Thoracic aorta (tissue), 2 donors: ENCODE data around the gene SLC7A7. TPM values are rescaled to one million over a fixed set of nuclear protein-coding genes. Genes with fewer than 3 reads are reported as not detected.
"Not testable (repeated sequence)": the region's sequence is repeated elsewhere in the genome, so short reads cannot be mapped to it uniquely, and the experiment has no call there.

Experiments used
- ATAC-seq: fragments of 150-250 bp; one replicate; pipeline ENCODE4 v1.8.0; 2017; ENCODE audit warnings: low read depth; ENCODE audit not compliant: insufficient number of reproducible peaks, low FRiP score
- DNase-seq: peaks from one replicate; pipeline ENCODE4 v3.0.0-alpha.2; 2020; ENCODE audit warnings: low spot score
- H3K27ac ChIP-seq, 2 donors: fragments of 200-600 bp; sonication (generic); 1 replicate in 1 of 2; 2 replicates in 1 of 2; pipeline ENCODE4 v1.5.1; 2016; ENCODE audit warnings: mild to moderate bottlenecking in 2 of 2, moderate library complexity in 2 of 2
- H3K27me3 ChIP-seq: fragments of 200-600 bp; sonication (generic); replicated peaks from 2 replicates; pipeline ENCODE4 v1.6.0; 2016; ENCODE audit warnings: mild to moderate bottlenecking; ENCODE audit not compliant: insufficient read depth
- H3K36me3 ChIP-seq: fragments of 200-600 bp; sonication (generic); one replicate; pipeline ENCODE4 v1.5.1; 2016
- H3K4me1 ChIP-seq, 2 donors: fragments of 200-600 bp; sonication (generic); 1 replicate in 1 of 2; 2 replicates in 1 of 2; pipeline versions ENCODE4 v1.5.1 to v1.6.0; 2016; ENCODE audit warnings: low read depth in 2 of 2, mild to moderate bottlenecking in 1 of 2; ENCODE audit not compliant: control insufficient read depth in 1 of 2
- H3K4me3 ChIP-seq: fragments of 200-600 bp; sonication (generic); 2 replicates; pipeline ENCODE4 v1.5.1; 2016; ENCODE audit warnings: mild to moderate bottlenecking
- H3K9me3 ChIP-seq: fragments of 200-600 bp; sonication (generic); 2 replicates; pipeline ENCODE4 v1.5.1; 2016
- CTCF ChIP-seq: fragments of 200-600 bp; sonication (generic); IDR thresholded peaks from one replicate; pipeline ENCODE4 v1.5.1; 2019; ENCODE audit warnings: antibody characterized with exemption
- total RNA-seq, 2 donors: library from RNA; depleted of rRNA; stranded (reverse); fragments of >200 nt; gene quantifications; one replicate each; pipeline versions ENCODE4 v1.1.0 to v1.2.3, GENCODE V29; 2016

Gene SLC7A7
- total RNA-seq = 10 to 100 TPM; 34.4 to 38.5 TPM

GRCh38 chr14:22814941-22815713 is at the start of gene SLC7A7:
Gene SLC7A7, minus strand, starts transcription at chr14:22815435. Its CDS starts 2,037 bp downstream, at chr14:22813398.
- ATAC-seq (no peak), DNase-seq (no peak)
- no peaks in the 10 kb centered on the region for H3K27me3 ChIP-seq
- H3K4me3 ChIP-seq = peak within 1 kb of the TSS; percentile 48
- H3K27ac ChIP-seq = peak within 1 kb of the TSS; percentile 2 to 61
- H3K9me3 ChIP-seq = no peaks in the 10 kb centered on the region
- no peak for TF ChIP-seq CTCF
- H3K36me3 ChIP-seq = no peaks in the 10 kb centered on the region
- H3K4me1 ChIP-seq = peaks cover 9 to 27% of the 10 kb centered on the region in 2 donors

- peaks cover 3 to 6% of the 10 kb centered on the region in 2 donors for H3K4me1 ChIP-seq
- DNase-seq (no peak), ATAC-seq (peak; percentile 6)
- H3K27ac ChIP-seq = no peak overlapping the region
- H3K9me3 ChIP-seq = no peaks in the 10 kb centered on the region
- no peak for TF ChIP-seq CTCF
- H3K4me3 ChIP-seq = no peak overlapping the region
- no peaks in the 10 kb centered on the region for H3K36me3 ChIP-seq
- no peaks in the 10 kb centered on the region for H3K27me3 ChIP-seq
Observed at GRCh38 chr14:22864979-22865378, 49.7 kb upstream of the SLC7A7 start.

GRCh38 chr14:22861651-22862050 is 46.4 kb upstream of the SLC7A7 start:
- Histone ChIP-seq H3K27me3 (no peaks in the 10 kb centered on the region), H3K9me3 (no peaks in the 10 kb centered on the region), H3K36me3 (no peaks in the 10 kb centered on the region), H3K4me1 (peaks cover 0 to 10% of the 10 kb centered on the region in 2 donors), H3K27ac (no peak overlapping the region), H3K4me3 (no peak overlapping the region)
- ATAC-seq = no peak
- no peak for TF ChIP-seq CTCF
- DNase-seq = no peak

GRCh38 chr14:22860377-22860776 is 45.1 kb upstream of the SLC7A7 start:
- H3K4me1 ChIP-seq = peaks cover 0 to 10% of the 10 kb centered on the region in 2 donors
- H3K27me3 ChIP-seq, H3K36me3 ChIP-seq, ATAC-seq, H3K4me3 ChIP-seq, DNase-seq, H3K9me3 ChIP-seq, H3K27ac ChIP-seq: not testable (repeated sequence)

GRCh38 chr14:22856428-22856827 is 41.2 kb upstream of the SLC7A7 start:
- no peak for TF ChIP-seq CTCF
- no peak for DNase-seq
- H3K4me1 ChIP-seq = peaks cover 11 to 31% of the 10 kb centered on the region in 2 donors
- H3K9me3 ChIP-seq = no peaks in the 10 kb centered on the region
- no peak overlapping the region for H3K4me3 ChIP-seq
- no peaks in the 10 kb centered on the region for H3K36me3 ChIP-seq
- no peak for ATAC-seq
- no peak overlapping the region for H3K27ac ChIP-seq
- H3K27me3 ChIP-seq = no peaks in the 10 kb centered on the region
